ENCODE measurements around the gene MRPS33. TPM values are rescaled to one million over a fixed set of nuclear protein-coding genes. Genes with fewer than 3 reads are reported as not detected.

Gene MRPS33
- total and polyA plus RNA-seq, 12 donors, result 71.7 to 151 (median 128) TPM

GRCh38 chr7:141012044-141012685 is 2.6 kb downstream of the MRPS33 start:
- peak in 1 of 8 donors; percentile 14 for ATAC-seq

GRCh38 chr7:141011443-141011842 is 3.3 kb downstream of the MRPS33 start:
- Histone ChIP-seq H3K36me3 (peaks cover 0 to 44% (median 8%) of the 10 kb centered on the region in 9 donors), H3K9me3 (peaks cover 0 to 6% (median 0%) of the 10 kb centered on the region in 11 donors), H3K27me3 (peaks cover 0 to 6% (median 0%) of the 10 kb centered on the region in 7 donors), H3K4me3 (no peak overlapping the region), H3K27ac (no peak overlapping the region), H3K4me1 (peaks cover 0 to 21% (median 14%) of the 10 kb centered on the region in 9 donors)
- WGBS, 2 donors, result 80 to 83% methylated on average over 4 of the region's 4 CpGs
- DNase-seq (no peak), ATAC-seq (no peak)
- intact Hi-C loops (cut with DNase I), result loop anchor here in 9 of 10 donors (1.0 to 10.0 kb wide), 12 partner anchors 84 to 633 kb away; partner anchors contain the start of genes ADCK2 (in 4 of the 9), BRAF (in 3 of the 9), MKRN1 (in 2 of the 9) and NDUFB2 (in 1 of the 9)
- TF ChIP-seq CTCF (IDR thresholded peaks at IDR 0.05), result no peak

More at GRCh38 chr7:141012044-141012685, 2.6 kb downstream of the MRPS33 start:
- Histone ChIP-seq H3K9me3 (peaks cover 0 to 8% (median 0%) of the 10 kb centered on the region in 11 donors), H3K27me3 (peaks cover 0 to 14% (median 0%) of the 10 kb centered on the region in 7 donors), H3K4me3 (no peak overlapping the region), H3K4me1 (peaks cover 0 to 21% (median 14%) of the 10 kb centered on the region in 9 donors), H3K27ac (no peak overlapping the region), H3K36me3 (peaks cover 0 to 36% (median 4%) of the 10 kb centered on the region in 9 donors)
- intact Hi-C loops (cut with DNase I), result loop anchor here in 9 of 10 donors (1.0 to 10.0 kb wide), 12 partner anchors 85 to 633 kb away; partner anchors contain the start of genes ADCK2 (in 4 of the 9), BRAF (in 3 of the 9), MKRN1 (in 2 of the 9) and NDUFB2 (in 1 of the 9)
- DNase-seq, result peak; percentile 23 to 46
- 27 to 30% methylated on average over 3 of the region's 3 CpGs for WGBS, 2 donors
- TF ChIP-seq CTCF (IDR thresholded peaks at IDR 0.05), result peak; percentile 18 to 65 (median 53)

- WGBS, 2 donors, result 70 to 72% methylated on average over 8 of the region's 8 CpGs
- Histone ChIP-seq H3K4me1 (no peaks in the 10 kb centered on the region), H3K27ac (no peak overlapping the region), H3K36me3 (peaks cover 0 to 34% (median 14%) of the 10 kb centered on the region in 9 donors), H3K27me3 (no peaks in the 10 kb centered on the region), H3K4me3 (no peak overlapping the region), H3K9me3 (no peaks in the 10 kb centered on the region)
- no peak for ATAC-seq
- no peak for DNase-seq
- no peak for TF ChIP-seq CTCF (IDR thresholded peaks at IDR 0.05)
- intact Hi-C loops (cut with DNase I), result loop anchor here in 1 of 10 donors (10.0 kb wide), 1 partner anchor 189 kb away; no protein-coding TSS in a partner anchor
Measured at GRCh38 chr7:141003172-141004065, 11.3 kb downstream of the MRPS33 start.

GRCh38 chr7:141001546-141001945 is 13.2 kb downstream of the MRPS33 start:
- Histone ChIP-seq H3K36me3 (peaks cover 0 to 16% (median 7%) of the 10 kb centered on the region in 9 donors), H3K4me1 (no peaks in the 10 kb centered on the region), H3K27me3 (peaks cover 0 to 5% (median 0%) of the 10 kb centered on the region in 7 donors), H3K4me3 (no peak overlapping the region), H3K27ac (no peak overlapping the region), H3K9me3 (no peaks in the 10 kb centered on the region)
- 27 to 35% methylated on average over 1 of the region's 1 CpG for WGBS, 2 donors
- ATAC-seq (no peak), DNase-seq (no peak)
- TF ChIP-seq CTCF (IDR thresholded peaks at IDR 0.05), result no peak
- intact Hi-C loops (cut with DNase I), result loop anchor here in 1 of 10 donors (10.0 kb wide), 1 partner anchor 187 kb away; no protein-coding TSS in a partner anchor
